H1 (cell line): Measurements from ENCODE around the gene RNASE13.

Experiments
- ATF2 ChIP-seq: IDR thresholded peaks from 2 replicates; pipeline ENCODE4 v1.6.1; 2012; ENCODE audit warnings: low read length, inconsistent platforms
- BRCA1 ChIP-seq: IDR thresholded peaks from 2 replicates; pipeline ENCODE4 v1.6.1; 2012; ENCODE audit warnings: low read depth, low read length, improper control_type of control experiment
- CEBPB ChIP-seq: IDR thresholded peaks from 2 replicates; pipeline ENCODE4 v1.6.1; 2012; ENCODE audit warnings: low read depth, low read length
- CHD1 ChIP-seq: IDR thresholded peaks from 2 replicates; pipeline ENCODE4 v1.6.1; 2012; ENCODE audit warnings: low read depth, low read length, improper control_type of control experiment
- CTCF ChIP-seq, 3 experiments: IDR thresholded peaks; 1 replicate in 2 of 3; 2 replicates in 1 of 3; pipeline versions ENCODE4 v1.5.1 to v1.6.1; 2011; ENCODE audit warnings: low read length in 3 of 3, mild to moderate bottlenecking in 3 of 3, inconsistent platforms in 2 of 3, low read depth in 1 of 3, moderate library complexity in 1 of 3; ENCODE audit not compliant: insufficient read depth in 1 of 3; ENCODE audit errors: control extremely low read depth in 1 of 3
- POLR2A ChIP-seq, 2 experiments: IDR thresholded peaks; 1 replicate in 1 of 2; 2 replicates in 1 of 2; pipeline ENCODE4 v1.6.1; 2011; ENCODE audit warnings: low read depth in 2 of 2, low read length in 2 of 2, mild to moderate bottlenecking in 2 of 2; ENCODE audit errors: control extremely low read depth in 1 of 2
- RAD21 ChIP-seq, 2 experiments: IDR thresholded peaks in 1 of 2; conservative IDR thresholded peaks in 1 of 2; 2 replicates each; pipeline ENCODE4 v1.6.1; 2011; ENCODE audit warnings: low read depth in 2 of 2, low read length in 2 of 2, improper control_type of control experiment in 1 of 2, inconsistent platforms in 1 of 2, mild to moderate bottlenecking in 1 of 2, moderate library complexity in 1 of 2
- TCF12 ChIP-seq: IDR thresholded peaks from 2 replicates; pipeline ENCODE4 v1.6.1; 2011; ENCODE audit warnings: low read depth, mild to moderate bottlenecking, low read length

GRCh38 chr14:20989471-20989786 lies 45.2 kb downstream of the RNASE13 start:
- TF ChIP-seq RAD21 (IDR thresholded peaks at IDR 0.05 in 1 of 2, conservative IDR thresholded peaks at IDR 0.05 in 1 of 2; ENCODE audit: low read depth in 2 of 2, low read length in 2 of 2) = no peak
- TF ChIP-seq POLR2A (IDR thresholded peaks at IDR 0.05; ENCODE audit: control extremely low read depth in 1 of 2, low read depth in 2 of 2, low read length in 2 of 2) = no peak; a peak in 1 of 3 replicates
- no peak for TF ChIP-seq CHD1
- TF ChIP-seq CTCF (IDR thresholded peaks at IDR 0.05; ENCODE audit: control extremely low read depth in 1 of 3, insufficient read depth in 1 of 3, low read depth in 1 of 3, low read length in 3 of 3) = no peak
- no peak for TF ChIP-seq BRCA1
- TF ChIP-seq CEBPB = no peak
- TF ChIP-seq TCF12 = no peak
- no peak for TF ChIP-seq ATF2
